ENCODE measurements around the gene B2M.

- TF ChIP-seq EP300 (IDR thresholded peaks at IDR 0.05; ENCODE audit: borderline replicate concordance) (no peak), CEBPB (IDR thresholded peaks at IDR 0.05) (no peak), YY1 (IDR thresholded peaks at IDR 0.05; ENCODE audit: low read depth) (no peak), CREB1 (IDR thresholded peaks at IDR 0.05; ENCODE audit: low read depth) (no peak), FOXM1 (IDR thresholded peaks at IDR 0.05; ENCODE audit: borderline replicate concordance, low read depth) (no peak), NFIC (IDR thresholded peaks at IDR 0.05) (no peak), TEAD4 (IDR thresholded peaks at IDR 0.05) (no peak), TAF1 (IDR thresholded peaks at IDR 0.05; ENCODE audit: low read depth) (no peak), RAD21 (IDR thresholded peaks at IDR 0.05; ENCODE audit: low read depth) (no peak), EGR1 (IDR thresholded peaks at IDR 0.05) (no peak)
- TF ChIP-seq, protein P1, sequence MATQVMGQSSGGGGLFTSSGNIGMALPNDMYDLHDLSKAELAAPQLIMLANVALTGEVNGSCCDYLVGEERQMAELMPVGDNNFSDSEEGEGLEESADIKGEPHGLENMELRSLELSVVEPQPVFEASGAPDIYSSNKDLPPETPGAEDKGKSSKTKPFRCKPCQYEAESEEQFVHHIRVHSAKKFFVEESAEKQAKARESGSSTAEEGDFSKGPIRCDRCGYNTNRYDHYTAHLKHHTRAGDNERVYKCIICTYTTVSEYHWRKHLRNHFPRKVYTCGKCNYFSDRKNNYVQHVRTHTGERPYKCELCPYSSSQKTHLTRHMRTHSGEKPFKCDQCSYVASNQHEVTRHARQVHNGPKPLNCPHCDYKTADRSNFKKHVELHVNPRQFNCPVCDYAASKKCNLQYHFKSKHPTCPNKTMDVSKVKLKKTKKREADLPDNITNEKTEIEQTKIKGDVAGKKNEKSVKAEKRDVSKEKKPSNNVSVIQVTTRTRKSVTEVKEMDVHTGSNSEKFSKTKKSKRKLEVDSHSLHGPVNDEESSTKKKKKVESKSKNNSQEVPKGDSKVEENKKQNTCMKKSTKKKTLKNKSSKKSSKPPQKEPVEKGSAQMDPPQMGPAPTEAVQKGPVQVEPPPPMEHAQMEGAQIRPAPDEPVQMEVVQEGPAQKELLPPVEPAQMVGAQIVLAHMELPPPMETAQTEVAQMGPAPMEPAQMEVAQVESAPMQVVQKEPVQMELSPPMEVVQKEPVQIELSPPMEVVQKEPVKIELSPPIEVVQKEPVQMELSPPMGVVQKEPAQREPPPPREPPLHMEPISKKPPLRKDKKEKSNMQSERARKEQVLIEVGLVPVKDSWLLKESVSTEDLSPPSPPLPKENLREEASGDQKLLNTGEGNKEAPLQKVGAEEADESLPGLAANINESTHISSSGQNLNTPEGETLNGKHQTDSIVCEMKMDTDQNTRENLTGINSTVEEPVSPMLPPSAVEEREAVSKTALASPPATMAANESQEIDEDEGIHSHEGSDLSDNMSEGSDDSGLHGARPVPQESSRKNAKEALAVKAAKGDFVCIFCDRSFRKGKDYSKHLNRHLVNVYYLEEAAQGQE (IDR thresholded peaks at IDR 0.05; ENCODE audit: low read depth), result no peak
- TF ChIP-seq, protein P2, sequence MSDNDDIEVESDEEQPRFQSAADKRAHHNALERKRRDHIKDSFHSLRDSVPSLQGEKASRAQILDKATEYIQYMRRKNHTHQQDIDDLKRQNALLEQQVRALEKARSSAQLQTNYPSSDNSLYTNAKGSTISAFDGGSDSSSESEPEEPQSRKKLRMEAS (IDR thresholded peaks at IDR 0.05), result no peak
These were observed 9.3 kb downstream of the B2M start for GRCh38 chr15:44720460-44721176.

Measured in Ishikawa (cell line).